Measurements from ENCODE around the gene RPS21.
"Not testable (repeated sequence)": the region's sequence is repeated elsewhere in the genome, so short reads cannot be mapped to it uniquely, and the experiment has no call there.

RPS21 gene

DNA sequence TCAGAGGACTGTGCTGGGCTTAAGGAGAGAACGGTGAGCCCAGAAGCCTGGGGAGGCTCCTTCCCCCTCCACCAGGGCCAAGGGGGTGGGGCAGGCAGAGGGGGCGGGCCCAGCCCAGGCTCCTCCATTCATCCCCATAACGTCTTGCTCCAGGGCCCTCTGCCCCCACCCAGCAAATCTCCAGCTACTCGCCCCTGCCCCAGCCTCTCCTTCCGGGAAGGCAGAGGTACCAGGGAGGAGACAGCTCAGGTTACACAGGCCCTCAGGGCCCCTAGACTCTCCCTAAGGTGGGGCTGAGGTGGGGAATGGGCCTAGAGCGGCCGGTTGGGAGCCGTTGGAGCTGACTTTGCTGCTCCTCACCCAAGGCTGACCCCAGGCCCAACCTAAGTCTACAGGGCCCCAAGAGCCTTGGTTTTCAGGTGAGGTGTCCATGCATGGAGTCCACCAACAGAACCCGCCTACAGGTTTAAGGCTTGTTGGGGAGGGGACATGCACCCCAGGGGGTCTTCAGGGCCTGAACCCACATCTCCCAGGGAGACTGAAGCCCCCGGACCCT lies 21.0 kb upstream of the RPS21 start:
- DNase-seq (ENCODE audit: low read depth in 2 of 2): no peak

DNA sequence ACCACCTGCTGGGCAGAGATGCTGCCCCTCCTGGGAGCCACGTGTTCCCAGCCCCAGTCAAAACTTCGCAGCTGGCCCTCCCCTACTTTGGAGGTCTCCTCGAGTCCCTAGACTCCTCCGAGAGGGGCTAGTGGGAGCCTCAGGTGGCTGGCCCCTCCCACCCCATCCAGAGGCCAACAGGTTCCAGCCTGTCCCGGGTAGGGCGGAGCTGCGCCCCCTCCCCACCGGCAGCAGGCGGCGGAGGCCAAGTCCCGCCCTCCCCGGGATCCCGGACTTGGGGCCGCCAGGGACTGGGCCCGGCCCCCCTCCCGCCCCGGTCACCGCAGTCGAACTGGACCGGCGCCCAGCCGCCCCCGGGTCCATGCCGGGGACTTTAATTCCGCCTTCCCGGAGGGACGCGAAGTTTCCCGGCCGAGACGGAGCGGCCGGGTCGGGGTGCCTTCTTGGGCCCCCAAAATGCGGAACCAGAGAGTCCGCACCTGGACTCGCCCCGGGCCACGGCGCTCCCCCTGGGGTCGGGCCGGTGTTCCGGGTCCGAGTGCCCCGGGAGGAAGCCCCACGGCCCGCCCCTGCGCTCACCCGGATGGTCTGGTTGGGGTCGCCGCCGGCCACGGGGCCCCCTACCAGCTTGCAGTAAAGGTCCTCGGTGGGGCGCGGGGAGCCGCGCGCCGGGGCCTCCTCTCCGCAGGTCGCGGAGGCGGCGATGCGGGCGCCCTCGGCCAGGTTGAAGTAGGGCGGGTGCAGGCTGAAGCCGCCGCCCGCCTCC lies 20.4 kb upstream of the RPS21 start:
- DNase-seq (ENCODE audit: low read depth in 2 of 2): no peak

- no peak for DNase-seq (ENCODE audit: low read depth in 2 of 2)
Observed at GRCh38 chr20:62367136-62367632, 19.7 kb upstream of the RPS21 start, which contains the start of gene LAMA5. Gene LAMA5 (minus strand): TSS chr20:62367312. CDS start chr20:62367245, 67 bp downstream.

GRCh38 chr20:62367633-62368391 lies 19.1 kb upstream of the RPS21 start:
- no peak for DNase-seq (ENCODE audit: low read depth in 2 of 2)

DNA sequence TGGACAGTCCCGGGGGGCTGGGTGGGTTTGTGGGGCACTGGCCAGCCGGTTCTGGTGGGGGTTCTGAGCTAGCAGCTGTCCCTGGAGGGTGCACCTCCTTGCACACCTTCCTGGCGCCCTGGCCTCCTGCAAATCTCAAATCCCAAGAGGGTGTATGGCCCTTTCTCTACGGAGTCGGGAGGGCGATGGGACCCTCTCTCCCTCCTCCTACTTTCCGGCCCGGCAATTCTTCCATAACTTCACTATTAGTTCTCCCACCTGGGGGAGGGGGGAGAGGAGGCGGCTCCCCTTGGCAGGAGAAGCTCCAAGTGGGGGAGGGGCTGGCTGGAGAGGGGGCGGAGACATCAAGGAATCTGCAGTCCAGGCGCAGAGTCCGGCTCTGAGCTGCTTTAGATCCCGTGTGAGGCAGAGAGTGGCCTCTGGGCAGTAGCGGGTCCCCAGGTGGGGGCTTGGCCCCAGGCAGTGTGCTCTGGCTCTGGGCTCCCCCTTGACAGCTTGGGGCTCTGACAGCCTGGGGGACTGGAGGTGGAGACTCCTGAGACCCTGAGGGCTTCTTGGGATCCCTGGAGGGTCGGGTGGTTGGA lies 18.4 kb upstream of the RPS21 start:
- DNase-seq (ENCODE audit: low read depth in 2 of 2): no peak

DNA sequence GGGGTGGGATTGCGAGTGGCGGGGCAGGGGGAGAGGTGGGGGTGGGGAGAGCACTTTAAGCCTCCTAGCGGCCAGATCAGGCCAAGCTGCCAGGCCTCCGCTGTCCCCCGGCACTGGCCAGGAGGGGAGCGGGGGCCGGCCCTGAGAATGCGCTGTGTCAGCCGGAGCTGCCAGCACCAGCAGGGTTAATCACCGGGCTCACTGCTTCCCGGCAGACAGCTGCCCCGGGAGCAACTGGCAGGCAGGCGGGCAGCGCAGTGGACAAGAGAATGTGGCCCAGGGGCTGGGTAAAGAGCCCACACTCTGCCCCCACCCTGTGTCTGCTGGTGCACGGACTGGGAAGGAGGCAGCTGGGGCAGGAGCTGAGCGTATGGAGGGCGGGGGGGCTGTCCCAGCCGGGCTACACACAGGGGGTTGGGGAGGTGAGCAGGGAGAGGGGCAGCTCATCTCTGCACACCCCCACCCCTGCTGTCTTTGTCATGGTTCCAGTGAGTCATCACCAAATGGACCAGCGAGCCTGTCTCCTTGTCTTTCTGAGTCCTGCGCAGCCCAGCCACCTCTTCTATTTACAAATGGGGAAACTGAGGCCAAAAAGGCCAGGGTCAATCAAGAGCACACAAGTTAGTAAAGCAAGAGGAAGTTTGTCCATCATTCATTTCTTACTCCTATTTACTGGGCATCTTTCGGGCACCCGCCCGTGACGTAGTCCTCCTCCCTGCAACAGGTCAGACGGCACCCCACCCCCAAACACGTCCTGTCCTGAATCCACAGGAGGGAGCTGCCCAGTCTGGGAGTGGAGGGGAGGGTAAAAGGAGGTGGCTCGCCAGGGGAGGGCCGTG lies 17.7 kb upstream of the RPS21 start:
- no peak for DNase-seq (ENCODE audit: low read depth in 2 of 2)

GRCh38 chr20:62369815-62370114 lies 17.1 kb upstream of the RPS21 start:
- DNase-seq (ENCODE audit: low read depth in 2 of 2): no peak

DNA sequence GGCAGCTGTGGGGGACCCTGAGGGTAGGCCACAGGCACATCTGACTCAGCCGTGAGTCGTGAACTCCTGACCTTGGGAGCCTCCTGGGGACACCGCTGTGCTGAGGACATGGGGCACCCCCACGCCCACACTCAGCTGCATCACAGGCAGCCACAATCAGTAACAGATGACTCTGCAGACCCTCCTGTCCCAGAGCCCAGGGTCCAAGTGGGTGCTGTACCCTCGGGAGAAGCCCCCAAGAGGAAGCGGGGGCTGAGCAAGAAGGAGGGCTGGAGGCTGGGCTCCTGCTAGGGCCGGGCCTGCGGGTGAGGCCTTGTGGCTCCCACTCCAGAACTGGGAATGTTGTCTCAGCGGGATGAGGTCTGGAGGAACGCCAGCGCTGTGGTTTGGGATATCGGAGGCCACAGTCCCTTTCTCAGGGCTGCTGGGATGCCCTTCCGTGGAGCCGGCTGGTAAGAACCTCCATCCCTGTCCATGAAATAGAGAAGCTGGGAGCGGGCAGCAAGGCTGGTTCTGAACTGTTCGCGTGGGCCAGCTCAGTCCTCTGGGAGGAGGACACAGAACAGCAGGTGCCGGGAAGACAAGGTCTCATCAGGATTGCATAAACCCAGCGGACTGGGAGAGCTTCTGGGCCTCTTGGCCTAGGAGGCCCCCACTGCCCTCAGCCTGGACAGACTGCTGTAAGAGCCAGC lies 16.6 kb upstream of the RPS21 start:
- no peak for DNase-seq (ENCODE audit: low read depth in 2 of 2)

GRCh38 chr20:62370807-62371587 lies 15.9 kb upstream of the RPS21 start:
- no peak for DNase-seq (ENCODE audit: low read depth in 2 of 2)

DNA sequence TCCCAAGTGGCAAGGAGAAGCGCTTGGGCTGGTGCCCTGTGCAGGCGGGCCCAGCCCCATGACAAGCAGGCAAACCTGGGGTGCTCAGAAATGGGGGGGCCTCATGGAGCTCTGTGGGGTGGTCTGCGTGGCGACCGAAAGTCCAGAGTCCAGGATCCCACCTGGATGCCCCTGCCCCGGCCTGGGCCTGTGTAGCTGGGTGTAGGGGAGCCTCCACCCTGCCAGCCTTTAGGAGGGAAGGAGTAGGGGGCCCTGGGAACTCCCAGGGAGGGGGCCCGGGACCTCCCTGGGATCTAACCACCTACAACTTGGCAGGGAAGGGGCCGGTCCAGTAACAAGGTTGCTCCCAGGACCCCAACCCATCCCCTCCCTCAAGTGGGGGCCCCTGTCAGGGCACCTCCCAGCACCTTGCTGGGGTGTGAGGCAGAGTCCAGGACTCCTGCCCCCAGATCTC lies 15.3 kb upstream of the RPS21 start:
- DNase-seq (ENCODE audit: low read depth in 2 of 2): no peak

GRCh38 chr20:62372042-62372993 lies 14.6 kb upstream of the RPS21 start:
- DNase-seq (ENCODE audit: low read depth in 2 of 2): no peak

DNA sequence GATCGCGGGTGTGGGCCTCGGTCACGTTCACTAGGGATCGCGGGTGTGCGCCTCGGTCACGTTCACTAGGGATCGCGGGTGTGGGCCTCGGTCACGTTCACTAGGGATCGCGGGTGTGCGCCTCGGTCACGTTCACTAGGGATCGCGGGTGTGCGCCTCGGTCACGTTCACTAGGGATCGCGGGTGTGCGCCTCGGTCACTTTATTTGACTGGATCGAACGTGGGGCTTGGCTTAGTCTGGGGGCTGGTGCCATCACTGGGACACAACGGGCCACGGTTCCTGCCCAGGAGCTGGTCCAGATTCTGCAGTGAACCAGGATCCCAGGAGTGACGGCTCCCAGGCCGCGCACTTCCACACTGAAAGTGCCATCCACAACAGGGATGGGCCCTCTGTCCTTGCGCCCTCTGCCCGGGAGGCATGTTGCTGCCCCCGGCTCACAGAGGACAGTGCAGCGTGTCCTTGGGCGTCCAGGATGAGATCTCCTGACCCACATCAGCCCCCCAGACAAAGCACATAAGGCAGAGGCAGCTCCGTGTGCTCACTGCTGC lies 13.2 kb upstream of the RPS21 start:
- not testable (repeated sequence) for DNase-seq (ENCODE audit: low read depth in 2 of 2)

GRCh38 chr20:62374331-62375152 lies 12.4 kb upstream of the RPS21 start:
- DNase-seq (ENCODE audit: low read depth in 2 of 2): no peak

DNA sequence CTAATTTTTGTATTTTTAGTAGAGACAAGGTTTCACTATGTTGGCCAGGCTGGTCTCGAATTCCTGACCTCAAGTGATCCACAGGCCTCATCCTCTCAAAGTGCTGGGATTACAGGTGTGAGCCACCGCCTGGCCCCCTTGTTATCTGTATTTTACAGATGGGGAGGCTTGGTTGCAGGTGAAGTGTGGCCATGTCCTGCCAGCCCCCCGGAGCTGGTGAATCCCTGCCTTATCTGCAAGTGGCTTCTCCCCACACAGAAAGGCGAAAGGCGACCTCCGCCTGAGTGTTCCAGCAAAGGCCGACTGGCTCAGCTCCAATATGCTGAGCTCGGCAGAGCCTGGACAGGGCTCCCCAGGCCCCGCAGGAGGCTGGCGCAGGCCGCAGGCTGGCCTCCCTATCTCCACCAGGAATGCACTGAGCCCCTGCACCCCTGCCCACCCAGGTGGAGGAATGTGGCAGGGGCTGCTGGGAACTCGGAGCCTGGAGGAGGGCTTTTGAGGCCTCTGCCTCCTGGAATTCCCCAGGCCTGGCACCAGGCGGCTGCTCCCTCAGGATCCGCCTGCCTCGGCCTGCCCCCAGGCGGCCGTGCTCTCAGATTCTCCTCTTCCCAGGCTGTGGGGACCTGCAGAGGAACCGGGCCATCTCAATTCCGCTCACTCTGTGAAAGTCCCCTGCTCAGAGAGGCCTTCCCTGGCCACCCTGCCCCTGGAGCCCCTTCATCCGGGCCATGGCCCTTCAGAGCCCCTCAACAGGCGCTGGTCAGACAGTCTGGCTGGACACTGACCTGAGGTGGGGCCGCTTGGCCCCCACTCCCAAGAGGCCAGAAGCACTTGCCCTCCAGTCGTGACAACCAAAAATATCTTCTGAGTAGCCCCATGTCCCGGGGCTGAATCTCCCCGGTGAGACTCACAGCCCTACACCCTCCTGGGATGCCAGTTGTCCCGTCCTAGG lies 10.5 kb upstream of the RPS21 start:
- DNase-seq (ENCODE audit: low read depth in 2 of 2): no peak

GRCh38 chr20:62377064-62377461 lies 9.8 kb upstream of the RPS21 start:
- no peak for DNase-seq (ENCODE audit: low read depth in 2 of 2)

DNA sequence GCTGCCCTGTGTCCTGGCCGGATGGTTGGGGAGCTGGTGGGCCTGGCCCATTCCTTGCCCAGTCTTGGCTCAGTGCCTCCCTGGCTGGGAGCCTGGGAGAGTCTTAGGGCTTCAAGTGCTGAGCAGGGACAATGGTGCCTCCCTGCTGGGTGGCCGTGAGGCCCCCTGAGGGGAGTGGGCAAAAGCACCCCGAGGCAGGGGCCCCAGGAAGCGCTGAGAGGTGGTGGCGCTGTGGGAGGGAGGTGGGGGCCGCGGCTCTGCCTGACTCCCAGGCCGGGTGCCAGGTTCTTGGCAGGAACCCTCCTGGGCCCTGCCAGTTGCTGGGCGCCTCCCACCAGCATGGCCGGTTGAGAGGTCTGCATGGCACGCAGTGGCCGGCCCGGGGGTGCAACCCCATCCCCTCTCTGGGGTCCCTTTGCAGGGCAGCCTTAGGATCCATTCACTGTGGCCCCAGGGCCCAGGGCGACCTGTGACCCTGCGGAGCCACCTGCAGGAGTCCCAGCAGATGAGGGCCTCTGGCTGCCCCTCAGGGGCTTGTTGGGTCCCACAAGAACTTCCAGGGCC lies 9.2 kb upstream of the RPS21 start:
- DNase-seq (ENCODE audit: low read depth in 2 of 2): no peak

All from activated CD4-positive, alpha-beta T cell treated with anti-CD3 and anti-CD28 coated beads for 24 hours (primary cell).